HG03439 (cell line): ENCODE measurements around the gene GNAI1.
"Not testable (repeated sequence)": the region's sequence is repeated elsewhere in the genome, so short reads cannot be mapped to it uniquely, and the experiment has no call there.

Source experiments
- ATAC-seq: cut with Tn5 transposase; IDR thresholded peaks from one replicate; pipeline ENCODE4 v1.9.1; 2021; ENCODE audit warnings: mild to moderate bottlenecking, moderate library complexity; ENCODE audit not compliant: unreplicated experiment

Gene GNAI1

DNA sequence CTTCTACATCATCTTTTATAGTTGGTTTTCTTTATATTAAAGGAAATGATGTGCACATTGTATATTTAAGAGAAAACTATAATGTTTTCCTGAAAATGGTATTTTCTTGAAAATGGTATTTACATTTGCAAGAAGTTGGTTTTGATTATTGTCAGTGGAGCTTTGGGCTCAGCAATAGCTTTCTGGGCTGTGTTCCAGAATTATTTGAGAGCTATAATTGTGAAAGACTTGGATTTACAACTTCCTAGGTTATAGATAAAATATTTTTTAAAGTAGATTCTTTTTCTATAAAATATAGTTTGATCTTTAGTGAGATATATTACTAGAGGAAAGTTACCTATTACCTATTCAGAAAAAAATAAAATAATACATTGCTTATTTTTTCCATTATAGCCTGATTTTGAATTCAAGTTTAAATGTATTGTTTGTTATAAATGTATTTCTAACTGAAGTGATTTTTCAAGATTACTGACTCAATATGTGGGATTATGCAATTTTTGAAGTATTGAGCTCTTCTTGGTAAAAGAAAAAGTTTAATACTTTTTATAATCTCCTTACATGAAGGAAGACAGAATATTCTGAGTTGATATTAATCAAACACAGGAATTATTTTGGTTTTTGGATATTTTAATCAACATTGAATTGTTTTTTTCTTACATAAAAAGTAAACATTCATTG lies 20.2 kb downstream of the GNAI1 start:
- no peak for ATAC-seq

DNA sequence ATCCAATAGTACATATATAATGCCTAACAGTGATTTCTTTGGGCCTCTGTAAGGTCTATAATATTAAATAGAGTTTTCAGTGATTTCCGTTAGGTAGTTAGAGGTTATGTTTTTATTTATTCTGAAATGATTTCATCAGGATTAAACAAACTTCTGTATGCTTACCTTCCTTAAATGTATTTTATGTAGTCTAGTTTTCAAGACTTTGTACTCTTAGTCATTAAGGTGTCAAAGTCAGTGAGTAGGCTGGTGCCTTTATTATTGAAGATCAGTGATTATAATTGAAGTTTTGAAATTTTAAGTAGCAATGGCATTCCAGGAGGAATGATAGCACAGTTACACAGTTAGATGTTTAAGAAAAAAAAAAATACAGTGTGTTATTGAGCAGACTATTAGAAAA lies 20.7 kb downstream of the GNAI1 start:
- no peak for ATAC-seq

DNA sequence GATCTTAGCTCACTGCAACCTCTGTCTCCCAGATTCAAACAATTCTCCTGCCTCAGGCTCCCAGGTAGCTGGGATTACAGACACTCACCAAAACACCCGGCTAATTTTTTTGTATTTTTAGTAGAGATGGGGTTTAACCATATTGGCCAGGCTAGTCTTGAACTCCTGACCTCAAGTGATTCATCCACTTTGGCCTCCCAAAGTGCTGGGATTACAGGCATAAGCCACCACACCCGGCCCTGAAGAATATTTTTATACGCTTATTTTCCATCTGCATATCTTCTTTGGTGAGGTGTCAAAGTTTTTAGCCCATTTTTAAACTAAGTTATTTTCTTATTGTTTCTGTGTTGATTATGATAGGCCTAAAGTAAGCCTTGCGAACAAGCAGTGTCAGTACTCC lies 23.1 kb downstream of the GNAI1 start:
- not testable (repeated sequence) for ATAC-seq

DNA sequence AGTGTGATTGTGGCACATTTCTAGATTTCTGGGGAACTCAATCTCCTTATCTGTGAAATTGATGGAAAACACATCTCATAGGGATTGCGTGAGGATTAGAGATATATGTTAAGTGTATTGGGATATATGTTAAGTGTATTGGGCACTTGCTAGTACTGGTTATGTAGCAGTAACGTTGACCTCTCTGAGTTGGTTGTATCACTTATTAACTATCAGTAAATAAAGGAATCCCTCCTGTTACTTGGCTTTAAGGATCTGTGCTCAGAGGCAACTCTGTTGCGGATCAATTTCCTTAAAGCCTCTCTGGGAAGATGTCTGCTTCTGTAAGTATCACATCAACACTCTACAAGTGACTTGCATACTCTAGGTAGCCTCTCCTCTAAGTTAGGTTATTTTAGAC lies 25.2 kb downstream of the GNAI1 start:
- ATAC-seq: no peak

DNA sequence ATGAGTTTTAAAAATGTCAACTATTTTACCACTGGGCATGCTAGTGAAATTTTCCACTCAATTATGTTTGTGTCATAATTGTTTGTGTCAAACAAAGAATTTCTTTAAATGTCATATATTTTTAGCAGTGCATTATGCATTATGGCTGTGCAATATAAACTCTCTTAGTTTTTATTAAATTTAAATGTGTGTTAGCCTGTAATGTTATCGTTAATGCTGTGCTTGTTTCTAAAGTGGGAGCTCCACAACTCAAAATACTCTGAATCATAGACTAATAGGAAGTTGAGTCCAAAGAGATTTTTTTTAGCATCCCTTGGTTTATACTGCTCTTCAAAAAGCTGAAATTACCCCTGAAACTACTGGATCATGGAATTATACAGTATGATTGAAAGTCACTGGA lies 26.8 kb downstream of the GNAI1 start:
- no peak for ATAC-seq

DNA sequence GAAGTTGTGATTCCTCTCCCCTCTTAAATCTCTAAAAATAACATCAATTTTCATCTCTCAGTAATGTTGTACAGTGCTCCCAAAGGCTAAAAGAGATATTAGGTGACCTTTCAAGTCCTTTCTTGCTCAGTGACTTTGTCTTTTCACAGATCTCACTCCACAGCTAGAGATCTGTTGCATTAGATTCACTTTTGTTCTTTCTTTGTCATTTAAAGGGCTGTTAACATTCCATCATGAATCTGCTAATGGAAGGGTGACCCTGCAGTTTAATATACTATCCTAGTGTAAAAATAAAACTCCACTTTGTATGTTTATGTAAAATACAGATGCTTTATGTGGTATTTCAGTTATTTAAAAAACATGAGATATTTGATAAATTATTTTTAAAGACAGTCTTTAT lies 30.5 kb downstream of the GNAI1 start:
- no peak for ATAC-seq

DNA sequence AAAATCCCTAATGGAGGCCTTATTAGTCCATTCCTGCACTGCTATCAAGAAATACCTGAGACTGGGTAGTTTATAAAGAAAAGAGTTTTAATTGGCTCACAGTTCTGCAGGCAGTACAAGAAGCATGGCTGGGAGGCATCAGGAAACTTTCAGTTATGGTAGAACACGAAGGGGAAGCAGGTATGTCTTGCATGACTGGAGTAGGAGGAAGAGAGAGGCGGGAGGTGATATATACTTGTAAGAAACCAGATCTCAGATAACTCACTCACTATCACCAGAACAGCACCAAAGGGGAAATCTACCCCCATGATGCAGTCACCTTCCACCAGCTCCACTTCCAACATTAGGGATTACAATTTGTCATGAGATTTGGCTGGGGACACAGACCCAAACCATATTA lies 35.8 kb downstream of the GNAI1 start:
- ATAC-seq: no peak

DNA sequence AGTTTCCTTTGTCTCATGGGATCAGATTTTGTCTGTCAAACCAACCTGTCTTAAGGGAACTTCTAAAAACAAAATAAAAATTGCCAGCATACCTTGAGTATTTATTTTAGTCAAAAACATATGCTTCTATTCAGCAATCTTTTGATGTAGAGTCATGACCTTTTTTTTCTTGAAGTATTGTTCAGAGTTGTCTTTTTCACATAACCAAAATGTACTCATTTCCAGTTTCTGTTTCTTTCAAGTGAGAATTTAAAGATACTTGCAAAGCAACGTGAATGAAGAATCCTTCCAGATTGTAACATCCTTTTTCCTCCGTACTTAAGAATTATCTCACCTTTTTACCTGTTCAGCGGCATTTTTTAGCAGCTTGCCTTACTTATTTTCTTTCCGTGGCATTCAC lies 37.8 kb downstream of the GNAI1 start:
- no peak for ATAC-seq

DNA sequence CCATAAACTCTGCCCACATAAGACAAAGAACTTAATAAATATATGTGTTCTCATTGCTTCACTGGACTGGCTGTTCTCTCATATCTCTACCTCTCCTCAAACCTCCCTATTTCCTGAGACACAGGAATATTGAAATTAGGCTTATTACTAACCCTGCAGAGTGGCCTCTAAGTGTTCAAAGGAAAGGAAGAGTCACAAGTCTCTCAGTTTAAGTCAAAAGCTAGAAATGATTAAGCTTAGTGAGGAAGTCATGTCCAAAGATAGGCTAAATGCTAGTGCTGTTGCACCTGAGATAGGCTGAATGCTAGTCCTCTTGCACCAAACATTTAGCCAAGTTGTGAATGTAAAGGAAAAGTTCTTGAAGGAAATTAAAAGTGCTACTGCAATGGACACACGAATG lies 41.1 kb downstream of the GNAI1 start:
- no peak for ATAC-seq

DNA sequence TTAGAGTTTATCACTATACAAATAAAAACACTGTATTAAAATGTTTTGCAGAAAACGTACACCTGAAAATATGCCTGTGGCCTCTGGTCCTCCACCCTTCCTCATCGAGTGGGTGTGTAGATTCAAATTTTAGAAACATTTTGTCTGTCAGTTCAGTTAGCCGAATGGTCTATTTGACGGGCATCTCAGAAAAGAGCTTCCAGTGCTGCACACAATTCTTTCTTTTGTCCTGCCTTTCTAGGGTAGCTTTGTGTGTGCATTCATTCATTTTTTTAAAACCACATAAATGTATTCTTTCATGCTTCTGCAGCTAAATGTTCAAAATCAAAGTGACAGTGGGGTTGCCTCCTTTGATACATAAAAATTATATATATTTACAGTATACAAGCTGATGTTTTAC lies 46.8 kb downstream of the GNAI1 start:
- no peak for ATAC-seq

DNA sequence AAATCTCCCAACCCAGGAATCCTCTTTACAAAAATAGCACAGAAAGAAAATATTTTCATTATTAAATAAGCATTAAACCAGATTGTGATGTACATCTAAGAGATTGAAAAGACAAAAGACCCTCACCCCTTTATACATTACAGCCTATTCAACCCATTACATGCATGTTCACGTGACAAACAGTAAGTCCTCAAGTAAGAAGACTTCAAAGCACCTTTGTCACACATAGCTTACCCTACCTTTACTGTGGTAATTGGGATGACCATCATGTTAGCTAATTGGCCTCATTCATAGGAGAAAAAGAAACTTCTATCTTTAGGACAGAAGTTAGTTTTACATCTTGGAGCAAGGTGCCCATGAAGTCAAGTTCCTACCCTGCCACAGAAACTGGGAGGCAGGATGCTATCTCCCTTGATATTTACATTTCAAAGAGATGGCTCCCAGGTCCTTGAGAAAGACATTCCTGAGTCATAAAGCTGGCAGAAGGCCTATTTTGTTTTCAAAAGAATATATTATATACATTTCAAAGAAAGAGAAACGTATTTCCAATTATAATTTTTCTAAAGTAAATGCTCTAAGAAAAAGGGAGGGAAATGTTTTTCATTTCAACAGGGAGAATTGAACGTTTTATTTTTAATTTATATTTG lies 48.1 kb downstream of the GNAI1 start:
- no peak for ATAC-seq

DNA sequence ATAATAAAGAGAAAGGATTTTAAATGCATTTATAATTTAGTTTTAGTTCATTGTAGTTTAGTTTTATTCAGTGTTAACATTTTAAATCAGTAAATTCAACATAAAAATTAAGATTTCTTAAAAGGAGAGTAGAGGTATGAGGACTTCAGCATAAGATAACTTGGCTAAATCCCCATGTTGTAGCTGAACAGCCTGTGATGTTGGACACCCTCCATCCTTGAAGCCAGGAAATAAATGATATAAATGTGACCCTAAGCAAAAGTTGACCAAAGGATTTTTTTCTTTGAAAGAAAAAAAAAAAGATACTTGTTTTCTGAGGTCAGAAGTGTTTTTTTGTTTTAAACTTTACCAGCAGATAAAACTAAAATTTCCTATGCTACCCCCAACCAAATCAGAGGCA lies 48.7 kb downstream of the GNAI1 start:
- ATAC-seq: no peak

DNA sequence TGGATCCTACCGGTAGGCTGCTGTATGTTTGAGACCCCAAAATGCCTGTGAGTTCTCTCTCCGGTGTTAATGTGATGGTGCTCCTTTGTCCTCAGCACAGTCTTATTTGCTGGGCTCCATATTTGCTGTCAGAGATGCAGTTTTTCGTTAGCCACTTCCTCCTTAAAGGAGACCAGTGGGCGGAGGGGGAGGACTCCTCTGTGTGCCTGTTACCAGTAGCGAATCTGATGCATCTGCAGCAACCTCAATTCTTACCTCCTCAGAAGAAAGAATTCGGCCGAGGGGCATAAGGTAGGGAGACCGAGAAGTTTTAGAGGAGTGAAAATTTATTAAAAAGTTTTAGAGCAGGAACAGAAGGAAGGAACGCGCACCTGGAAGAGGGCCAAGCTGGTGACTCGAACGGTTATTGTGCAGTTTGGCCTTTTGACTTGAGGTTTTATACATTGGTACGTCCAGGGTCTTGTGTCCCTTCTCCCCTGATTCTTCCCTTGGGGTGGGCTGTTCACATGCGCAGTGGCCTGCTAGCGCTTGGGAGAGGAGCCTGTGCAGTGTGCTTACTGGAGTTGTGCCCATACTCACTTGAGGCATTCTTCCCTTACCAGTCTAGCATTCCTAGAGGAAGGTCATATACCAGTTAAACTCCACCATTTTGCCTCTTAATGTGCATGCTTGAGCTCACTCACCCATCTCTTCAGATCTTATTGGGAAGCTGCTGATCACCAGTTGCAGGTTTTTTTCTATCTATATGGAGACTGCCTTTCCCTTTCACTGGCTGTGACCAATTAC lies 49.5 kb downstream of the GNAI1 start:
- ATAC-seq: no peak

DNA sequence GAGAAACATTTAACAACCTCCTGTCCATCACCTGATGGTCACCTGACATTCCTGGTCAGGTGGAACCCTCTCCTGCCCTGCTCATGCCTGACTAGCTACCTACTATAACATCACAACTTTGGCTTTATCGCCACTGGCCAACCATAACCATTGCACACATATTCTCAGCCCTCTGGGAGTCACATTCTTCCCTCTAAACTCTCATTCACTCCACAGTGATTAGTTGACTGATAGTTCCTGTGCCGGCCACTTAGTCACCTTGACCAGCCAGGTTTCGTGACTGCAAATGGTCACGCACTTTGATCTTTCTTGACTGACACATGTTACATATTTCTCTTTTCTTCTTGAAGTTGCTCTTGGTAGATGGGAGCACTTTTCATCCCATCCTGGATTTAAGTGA lies 50.1 kb downstream of the GNAI1 start:
- no peak for ATAC-seq

DNA sequence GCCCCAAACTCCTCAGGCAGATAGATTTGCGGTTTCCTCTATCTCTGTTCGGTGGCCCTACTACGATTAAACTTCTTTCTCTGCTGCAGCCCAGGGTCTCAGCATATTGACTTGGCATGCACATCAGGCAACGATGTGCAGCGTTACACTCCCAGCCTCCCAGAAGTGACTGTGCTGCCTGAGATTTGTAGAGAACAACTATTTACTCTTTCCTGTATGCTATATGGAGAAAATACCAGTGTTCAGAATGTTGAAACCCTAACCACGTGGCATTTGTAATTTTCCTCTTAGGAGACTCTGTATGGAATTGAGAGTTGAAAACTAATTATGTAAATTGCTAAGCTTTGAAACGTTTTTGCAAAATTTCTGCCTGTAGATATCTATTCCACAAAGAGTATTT lies 50.9 kb downstream of the GNAI1 start:
- ATAC-seq: no peak

DNA sequence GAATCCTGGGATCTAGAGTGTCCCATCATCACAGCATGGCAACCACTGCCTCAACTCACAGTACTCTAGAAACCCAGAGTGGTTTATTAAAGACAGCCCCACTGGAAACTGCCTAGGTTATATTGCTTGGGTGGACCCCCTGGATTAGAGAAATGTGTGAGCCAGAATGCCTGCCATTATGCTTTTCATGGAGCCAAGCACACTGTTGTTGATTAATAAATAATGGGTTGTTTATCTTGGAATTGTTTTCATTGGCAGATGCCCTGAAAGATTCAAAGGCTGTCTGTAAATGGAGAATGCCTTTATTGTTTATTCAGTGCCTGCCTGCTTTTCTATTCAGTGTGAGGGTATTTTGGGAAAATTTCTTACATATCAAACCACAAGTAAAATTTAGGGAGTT lies 52.1 kb downstream of the GNAI1 start:
- ATAC-seq: no peak

DNA sequence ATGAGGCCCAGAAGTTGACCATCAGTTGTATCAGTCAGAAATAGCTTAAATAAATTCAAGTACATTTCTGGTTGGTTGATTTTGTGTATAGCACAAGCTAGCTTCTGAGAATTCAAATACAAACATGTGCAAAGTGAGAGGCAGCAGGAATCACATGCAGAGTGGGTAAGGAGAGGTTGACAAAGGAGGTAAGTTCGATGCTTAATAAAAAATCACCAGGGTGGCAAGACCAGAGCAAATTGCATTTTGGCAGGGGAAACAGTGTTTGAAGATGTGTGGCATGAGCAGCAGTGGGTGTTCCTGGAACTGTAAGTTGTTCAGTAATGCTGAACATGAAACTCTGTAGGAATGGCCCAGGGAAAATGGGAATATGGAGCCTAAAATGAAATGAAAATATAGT lies 52.6 kb downstream of the GNAI1 start:
- ATAC-seq: no peak

DNA sequence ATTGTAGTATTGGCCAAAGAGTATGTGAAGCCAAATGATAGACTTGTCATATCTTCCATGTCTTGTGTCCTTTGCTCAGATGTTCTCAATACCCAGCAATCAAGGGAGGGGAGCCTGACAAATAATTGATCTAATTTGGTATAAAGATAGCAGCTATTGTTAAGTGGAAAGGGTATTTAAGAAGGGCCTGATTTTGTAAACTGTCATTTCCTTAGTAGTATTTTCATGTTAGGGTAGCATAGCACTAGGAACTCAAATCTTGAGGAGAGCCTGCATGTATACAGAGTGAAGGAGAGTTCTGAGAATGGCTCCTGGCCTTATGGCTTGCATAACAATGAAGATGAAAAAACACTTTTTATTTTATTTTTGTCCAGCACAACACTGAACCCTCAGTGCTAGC lies 53.1 kb downstream of the GNAI1 start:
- ATAC-seq: no peak

DNA sequence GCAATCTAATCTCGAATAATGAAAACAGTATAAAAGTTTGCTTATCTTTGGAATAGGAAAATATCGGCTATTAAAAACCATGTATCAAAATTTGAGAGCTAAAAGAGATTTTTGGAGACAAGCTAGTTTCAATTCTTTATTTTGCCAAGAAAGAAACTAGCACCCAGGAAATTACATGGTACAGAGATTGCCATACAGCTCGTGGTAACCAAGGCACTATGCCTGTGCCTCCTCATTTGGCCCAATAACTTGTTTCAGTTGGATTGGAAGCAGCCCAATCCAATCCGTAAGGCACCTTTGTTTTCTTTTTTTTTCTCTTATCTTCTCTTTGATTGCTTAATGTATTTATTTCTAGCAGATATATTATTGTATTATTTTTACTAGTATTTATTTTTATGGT lies 55.0 kb downstream of the GNAI1 start:
- no peak for ATAC-seq

DNA sequence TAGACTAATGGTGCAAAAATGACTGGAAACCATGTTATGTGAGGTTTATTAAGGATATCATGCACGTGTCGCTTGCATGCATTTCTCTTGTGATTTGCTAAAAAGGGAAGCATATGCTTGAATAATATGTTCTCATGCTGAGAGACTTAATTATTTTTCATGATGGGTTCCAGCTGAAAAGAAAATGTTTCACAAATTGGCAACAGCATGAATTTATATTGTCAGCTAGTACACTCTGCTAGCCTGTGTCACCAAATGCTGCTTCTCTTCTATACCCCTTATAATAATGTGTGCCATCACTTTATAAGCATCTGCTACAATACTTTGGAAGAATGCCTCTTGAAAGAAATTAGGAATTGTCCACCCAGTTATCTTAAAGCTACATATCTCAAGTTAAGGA lies 63.0 kb downstream of the GNAI1 start:
- ATAC-seq: no peak

DNA sequence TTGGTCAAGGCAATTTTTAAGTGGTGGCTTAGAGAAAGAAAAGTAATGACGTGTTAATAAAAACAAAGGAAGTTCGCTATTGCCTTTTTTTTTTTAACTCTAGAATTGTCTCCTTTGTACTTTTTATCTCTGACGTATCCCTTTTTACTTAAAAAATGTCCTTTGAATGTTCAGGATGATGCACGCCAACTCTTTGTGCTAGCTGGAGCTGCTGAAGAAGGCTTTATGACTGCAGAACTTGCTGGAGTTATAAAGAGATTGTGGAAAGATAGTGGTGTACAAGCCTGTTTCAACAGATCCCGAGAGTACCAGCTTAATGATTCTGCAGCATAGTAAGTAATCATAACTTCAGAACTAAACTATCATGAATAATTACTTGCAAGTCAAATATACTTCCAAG lies 64.4 kb downstream of the GNAI1 start:
- ATAC-seq: no peak

DNA sequence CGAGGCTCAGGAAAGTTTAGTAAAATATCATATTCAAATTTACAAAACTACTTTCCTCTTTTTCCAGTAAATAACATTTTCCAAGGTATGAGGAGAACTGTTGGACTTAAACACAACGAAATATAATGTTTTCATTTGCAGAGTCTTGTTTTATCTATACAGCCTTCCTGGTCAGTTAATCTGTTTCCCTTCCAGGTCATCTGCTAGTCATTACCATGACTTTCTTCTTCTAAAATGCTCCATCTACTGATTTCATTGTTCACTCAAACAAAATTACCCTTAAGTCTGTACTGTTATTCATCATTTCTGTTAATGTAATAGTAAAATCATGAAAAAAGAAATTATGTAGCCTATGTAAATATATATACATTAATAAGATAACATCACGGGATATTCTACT lies 69.8 kb downstream of the GNAI1 start:
- no peak for ATAC-seq
